ENCODE data around the gene APPBP2.
A peak's percentile ranks its signal among the peaks of the same experiment; 100 is the strongest.
"Not testable (repeated sequence)": the region's sequence is repeated elsewhere in the genome, so short reads cannot be mapped to it uniquely, and the experiment has no call there.

APPBP2 gene

DNA sequence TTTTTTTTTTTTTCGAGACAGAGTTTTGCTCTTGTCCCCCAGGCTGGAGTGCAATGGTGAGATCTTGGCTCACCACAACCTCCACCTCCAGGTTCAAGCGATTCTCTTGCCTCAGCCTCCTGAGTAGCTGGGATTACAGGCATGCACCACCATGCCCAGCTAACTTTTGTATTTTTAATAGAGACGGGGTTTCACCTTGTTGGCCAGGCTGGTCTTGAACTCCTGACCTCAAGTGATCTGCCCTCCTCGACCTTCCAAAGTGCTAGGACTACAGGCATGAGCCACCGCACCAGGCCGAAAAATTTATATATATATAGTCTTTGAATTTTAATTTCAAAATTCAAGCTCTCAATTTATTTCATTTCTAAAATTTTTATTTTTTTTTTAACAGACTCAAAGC, 97.6 kb downstream of the APPBP2 start:
- not testable (repeated sequence) for DNase-seq

DNA sequence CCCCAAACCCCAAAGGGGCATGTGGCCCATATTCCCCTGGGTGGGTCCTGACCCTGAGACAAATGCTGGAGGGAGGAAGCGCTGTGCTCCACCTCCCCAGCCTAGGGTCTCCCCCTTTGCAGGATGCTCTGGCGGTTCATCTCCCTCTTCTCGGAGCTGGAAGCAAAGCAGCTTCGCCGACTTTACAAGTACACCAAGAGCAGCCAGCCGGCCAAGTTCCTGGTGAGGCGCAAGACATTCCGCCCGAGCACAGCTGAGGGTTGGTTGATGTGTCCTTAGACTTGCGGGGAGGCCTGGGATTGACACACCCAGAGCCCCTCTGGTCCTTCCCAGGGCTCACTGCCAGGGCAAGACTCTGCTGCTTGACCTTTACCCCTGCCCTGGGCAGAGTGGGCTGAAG, 99.4 kb downstream of the APPBP2 start:
- no peak for DNase-seq

DNA sequence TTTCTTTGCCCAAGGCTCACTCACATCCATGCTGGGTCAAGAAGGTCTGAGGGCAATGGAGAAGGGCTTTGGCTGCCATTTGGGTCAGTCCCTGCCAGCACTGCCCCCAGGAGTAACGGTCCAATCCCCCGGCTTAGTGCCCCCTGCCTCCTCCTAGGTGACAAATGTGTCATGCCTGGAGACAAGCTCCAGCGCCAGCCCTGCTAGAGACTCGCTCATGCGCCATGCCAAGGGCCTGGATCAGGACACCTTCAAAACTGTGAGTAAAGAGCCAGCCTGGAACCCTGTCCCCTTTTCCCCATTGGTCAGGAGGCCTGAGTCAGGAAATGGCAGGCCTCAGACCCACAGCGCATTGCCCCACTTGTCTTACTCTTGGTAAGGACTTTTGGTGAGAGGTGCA, 100.4 kb downstream of the APPBP2 start:
- no peak for DNase-seq

DNA sequence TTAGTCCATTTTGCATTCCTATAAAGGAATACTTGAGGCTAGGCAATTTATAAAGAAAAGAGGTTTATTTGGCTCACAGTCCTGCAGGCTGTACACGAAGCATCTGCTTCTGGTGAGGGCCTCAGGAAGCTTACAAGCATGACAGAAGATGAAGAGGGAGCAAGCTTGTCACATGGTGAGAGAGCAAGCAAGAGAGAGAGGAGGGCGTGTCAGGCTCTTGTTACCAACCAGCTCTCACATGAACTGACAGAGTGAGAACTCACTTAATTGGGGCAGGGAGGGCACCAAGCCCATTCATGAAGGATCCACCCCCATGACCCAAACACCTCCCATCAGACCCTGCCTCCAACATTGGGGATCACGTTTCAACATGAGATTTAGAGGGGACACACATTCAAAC, 102.2 kb downstream of the APPBP2 start:
- no peak for DNase-seq

DNA sequence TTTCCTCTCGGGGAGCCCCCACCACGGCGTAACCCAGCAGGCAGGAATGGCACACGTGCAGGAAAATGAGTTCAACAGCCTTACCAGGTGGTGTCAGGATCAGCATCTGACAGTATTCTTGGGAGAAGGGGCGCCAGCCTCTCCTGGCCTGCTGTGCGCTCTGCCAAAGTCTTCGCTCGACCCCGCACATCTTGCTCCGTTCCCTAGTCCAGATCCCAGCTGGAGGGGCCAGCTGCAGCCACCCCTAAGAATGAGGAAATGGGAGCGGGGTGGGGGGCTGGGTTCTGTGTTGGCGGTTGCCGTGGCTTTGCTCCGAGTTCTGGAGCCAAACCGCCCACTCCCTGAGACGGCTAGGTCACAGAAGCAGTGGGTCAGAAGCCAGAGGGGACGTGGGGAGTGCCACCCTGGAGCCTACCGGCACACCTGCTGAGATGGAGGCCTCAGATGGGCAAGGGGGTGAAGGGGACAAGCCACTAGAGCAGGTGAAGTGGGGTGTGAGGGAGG, 103.8 kb downstream of the APPBP2 start, which contains the start of gene CHCT1:
CHCT1 (plus strand) TSS at position 328 of the 504 bp plus-strand sequence; CDS start at position 432, 104 bp downstream.
- no peak for DNase-seq

DNA sequence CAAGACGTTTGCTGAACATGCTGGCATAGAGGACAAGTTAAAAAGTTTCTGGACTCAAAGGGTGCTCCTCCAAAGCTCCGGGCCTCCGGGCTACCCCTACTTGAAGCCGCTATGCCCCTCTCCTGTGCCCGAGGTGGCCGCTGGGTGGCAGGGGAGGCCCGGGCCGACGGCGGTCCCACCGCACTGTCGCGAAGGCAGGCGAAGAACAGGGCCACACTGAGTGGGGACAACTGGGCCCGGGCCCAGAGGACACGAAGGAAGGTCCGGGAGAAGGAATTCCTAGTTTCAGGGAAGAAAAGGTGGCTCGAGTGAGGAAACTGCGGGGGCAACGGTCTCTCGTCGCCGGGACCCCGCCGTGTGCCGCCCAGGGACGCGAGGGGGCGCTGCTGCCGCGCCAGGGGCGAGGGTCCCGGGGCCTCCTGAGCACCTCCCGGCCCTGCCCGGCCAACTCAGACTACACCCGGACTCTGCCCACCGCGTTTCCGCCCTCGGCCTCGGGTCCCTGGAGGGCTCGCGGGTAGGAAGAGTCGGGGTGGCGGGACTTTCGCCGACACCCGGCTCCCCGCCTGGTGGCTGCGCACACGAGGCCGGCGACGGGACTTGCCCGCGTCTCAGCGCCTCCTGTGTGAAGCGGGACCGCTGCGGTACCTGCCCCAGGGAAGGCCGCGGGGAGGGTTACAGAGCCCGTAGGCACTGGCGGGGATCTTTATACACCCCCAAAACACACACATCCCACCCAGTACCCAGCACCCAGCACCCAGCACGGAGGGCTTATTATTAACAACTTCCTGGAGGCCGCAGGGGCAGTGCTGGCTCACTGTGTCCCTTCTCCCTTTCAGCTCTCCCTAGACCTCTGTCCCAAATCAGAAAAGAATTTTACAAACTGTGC, 104.5 kb downstream of the APPBP2 start:
- DNase-seq: peak; percentile 51 to 71 (median 58)

DNA sequence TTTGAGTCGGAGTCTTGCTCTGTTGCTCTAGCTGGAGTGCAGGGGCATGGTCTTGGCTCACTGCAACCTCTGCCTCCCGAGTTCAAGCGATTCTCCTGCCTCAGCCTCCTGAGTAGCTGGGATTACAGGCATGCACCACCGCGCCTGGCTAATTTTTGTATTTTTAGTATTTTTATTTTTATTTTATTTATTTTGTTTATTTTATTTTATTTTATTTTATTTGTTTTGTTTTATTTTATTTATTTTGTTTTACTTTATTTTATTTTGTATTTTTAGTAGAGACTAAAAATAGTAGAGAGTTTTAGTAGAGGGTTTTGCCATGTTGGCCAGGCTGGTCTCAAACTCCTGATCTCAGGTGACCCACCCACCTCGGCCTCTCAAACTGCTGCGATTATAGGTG, 106.2 kb downstream of the APPBP2 start:
- DNase-seq: not testable (repeated sequence)

DNA sequence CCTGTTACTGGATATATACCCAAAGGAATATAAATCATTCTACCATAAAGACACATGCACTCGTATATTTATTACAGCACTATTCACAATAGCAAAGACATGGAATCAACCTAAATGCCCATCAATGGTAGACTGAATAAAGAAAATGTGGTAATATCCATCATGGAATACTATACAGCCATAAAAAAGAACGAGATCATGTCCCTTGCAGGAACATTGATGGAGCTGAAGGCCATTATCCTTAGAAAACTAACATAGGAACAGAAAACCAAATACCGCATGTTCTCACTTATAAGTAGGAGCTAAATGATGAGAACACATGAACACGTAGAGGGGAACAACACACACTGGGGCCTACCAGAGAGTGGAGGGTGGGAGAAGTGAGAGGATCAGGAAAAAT, 107.0 kb downstream of the APPBP2 start:
- not testable (repeated sequence) for DNase-seq

DNA sequence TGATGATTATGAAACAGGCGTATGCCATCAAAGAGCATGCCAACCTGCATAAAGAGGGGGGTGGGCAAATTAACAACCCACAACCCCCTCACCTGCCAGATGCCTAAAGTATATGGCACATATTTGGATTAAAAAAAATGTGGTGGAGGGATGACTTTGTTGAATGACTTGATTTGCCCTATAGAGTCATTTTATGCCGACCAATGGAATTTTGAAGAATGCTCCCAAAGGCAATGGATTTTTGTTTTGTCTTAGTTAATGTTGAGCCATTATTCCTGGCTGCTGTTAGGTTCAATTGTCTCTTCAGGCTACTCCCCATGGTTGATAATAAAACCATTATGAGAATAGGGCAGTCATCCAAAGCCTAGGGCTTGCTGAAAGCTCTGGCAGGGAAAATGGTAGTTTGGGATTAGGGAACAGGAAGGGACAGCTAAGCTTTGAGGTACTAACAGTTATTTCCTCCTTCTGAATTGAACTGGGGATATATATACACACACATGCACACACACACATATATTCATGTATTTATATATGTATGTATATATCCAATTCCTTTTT, 109.6 kb downstream of the APPBP2 start:
- no peak for DNase-seq

DNA sequence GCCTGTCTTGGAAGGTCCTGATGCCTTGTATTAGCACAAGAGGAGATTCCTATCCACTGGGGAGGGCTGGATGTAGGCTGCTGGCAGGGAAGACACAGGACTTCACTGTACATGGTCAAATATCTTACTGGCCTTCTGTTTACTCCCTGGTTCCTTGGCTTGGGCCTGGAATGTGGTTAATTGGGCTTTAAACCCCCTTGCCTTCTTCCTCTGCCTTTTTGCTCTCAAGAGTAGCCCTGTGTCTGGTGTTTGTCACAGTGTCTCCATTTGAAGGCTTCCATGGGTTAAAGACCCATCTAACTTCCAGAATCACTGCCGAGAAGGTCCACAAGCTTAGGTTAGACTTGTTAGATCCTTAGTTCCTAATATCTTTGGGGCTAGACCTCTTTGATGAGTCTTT, 110.9 kb downstream of the APPBP2 start:
- no peak for DNase-seq

DNA sequence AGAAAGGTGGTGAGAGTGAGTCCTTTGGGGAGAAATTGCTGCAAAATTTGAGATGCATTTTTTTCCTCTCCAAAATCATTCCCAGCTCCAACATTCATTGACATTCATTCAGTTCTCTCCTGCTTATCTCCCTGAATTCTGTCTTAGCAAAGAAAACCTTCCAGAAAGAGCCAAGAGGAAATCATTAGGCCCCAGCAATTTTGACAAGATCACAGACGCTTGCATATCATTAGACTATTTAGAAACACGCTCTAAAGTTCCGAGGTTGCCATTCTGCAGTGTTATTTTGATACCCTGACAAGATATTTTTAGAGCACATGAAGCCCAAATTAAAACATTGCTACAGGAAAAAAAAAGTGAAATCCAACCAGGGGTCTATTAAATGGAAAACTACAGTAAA, 113.3 kb downstream of the APPBP2 start:
- DNase-seq: no peak

DNA sequence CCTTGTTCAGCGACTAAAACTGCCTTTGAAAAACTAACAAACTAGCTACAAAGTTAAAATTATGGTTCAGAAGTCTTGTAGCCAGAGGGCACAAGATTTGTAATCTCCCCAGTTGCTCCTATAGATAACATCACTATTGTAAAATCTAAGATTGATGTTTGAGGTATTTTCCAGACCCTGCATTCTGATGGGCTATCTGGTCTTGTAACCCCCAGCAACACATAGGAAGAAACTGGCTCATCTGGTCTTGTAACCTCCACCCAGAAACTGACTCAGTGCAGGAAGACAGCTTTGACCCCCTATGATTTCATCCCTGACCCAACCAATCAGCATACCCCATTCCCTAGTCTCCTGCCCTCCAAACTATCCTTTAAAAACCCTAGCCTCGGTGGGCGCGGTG, 116.0 kb downstream of the APPBP2 start:
- no peak for DNase-seq

DNA sequence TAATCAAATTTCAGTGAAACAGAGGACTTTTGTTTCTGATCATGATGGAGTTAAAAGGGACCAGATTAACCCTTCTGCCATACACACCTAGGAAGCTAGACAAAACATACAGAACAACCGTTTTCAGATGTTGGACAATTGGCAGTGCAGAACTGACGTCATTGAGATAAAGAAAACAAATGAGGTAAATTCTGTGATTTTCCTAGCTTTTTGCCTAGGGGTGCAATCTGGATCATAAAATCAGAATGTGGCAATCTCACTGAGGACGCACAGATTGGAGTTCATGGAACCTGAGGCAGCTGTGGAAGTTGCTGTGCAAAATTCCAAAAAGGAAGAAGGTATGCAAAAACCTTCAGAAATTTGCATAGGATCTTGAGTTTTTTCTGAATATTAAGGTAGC, 119.2 kb downstream of the APPBP2 start:
- no peak for DNase-seq

DNA sequence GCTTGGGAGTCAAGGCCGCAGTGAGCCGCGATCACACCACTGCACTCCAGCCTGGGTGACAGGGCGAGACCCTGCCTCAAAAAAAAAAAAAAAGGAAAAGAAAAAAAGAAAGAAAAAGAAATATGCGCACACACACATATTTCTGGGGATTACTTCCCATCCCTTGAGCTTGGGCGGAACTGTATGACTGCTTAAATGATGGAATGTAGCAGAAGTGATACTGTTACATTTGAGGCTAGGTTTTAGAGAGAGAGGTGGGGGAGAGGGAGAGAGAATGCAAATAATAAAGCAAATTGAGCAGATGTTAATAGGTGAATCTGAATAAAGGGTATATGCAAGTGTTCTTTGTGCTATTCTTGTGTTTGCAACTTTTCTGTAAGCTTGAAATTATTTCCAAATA, 122.1 kb downstream of the APPBP2 start:
- DNase-seq: no peak

DNA sequence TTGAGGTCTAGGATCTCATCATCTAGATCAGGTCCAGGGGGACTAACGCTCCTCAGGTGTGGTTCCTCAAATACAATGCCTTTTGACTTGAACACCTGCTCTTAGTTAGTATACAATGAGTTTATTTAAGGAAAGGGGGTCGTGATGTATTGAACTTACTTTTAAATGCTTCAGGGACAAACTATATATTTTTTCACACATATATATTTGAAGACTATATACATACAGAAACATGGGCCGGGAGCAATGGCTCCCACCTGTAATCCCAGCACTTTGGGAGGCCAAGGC, 122.6 kb downstream of the APPBP2 start:
- DNase-seq: no peak

DNA sequence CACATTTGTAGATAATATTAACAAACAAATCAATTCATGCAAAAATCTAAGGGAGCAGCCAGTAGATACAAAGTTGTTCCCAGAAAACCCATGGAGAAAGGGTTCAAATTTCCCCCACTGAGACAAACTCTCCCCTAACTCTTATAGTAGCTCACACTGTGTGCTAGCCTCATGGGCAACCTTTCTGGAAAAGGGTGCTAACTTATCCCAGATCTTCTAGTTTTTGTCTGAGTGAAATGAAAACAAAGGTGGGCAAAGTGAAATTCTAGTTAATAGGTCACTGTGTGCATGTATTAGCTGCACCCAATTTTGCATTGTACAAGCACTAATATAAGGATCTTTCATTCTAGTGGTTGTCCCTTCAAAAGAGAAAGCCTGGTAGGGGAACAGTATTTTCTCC, 124.2 kb downstream of the APPBP2 start:
- no peak for DNase-seq

DNA sequence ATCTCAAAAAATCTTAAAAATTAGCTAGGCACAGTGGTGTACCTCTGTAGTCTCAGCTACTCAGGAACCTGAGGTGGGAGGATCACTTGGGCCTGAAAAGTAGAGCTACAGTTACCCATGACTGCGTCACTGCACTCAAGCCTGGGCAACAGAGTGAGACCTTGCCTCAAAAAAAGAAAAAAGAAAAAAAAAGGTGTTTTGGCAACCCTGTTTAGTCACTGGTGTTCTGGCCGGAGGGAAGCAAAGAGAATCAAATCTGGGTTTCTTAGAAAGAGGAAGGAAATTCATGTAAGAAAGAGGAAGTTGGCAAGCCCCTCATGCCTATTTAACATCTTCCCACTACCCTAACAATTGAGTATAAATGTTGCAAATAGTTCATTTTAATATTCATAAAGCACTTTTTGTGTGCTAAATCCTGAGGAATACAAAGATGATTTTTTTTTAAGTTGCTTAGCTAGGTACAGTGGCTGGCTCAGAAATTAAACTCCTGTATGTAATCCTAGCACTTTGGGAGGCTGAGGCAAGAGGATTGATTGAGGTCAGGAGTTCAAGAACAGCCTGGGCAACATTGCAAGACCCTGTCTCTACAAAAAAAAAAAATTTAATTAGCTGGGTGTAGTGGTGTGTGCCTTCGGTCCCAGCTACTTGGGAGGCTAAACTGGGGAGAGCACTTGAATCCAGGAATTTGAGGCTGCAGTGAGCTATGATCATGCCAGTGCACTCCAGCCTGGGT, 127.6 kb downstream of the APPBP2 start:
- peak in 1 of 4 experiments; percentile 1 for DNase-seq

DNA sequence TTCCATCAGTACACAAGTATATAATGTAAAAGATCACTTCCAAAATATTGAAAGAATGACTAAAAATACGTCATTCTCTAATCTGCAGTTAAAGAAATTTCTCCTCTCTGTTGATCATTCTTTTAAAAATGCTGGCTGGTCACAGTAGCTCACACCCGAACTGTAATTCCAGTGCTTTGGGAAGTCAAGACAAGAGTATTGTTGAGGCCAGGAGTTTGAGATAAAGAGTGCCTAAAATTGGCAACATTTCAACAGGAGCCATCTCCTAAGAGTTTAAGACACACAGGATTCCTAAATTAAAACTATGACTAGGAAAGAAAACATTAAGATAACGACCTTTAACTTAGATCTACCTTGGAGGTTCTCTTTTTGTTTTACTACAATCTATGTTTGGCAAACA, 129.6 kb downstream of the APPBP2 start:
- no peak for DNase-seq

DNA sequence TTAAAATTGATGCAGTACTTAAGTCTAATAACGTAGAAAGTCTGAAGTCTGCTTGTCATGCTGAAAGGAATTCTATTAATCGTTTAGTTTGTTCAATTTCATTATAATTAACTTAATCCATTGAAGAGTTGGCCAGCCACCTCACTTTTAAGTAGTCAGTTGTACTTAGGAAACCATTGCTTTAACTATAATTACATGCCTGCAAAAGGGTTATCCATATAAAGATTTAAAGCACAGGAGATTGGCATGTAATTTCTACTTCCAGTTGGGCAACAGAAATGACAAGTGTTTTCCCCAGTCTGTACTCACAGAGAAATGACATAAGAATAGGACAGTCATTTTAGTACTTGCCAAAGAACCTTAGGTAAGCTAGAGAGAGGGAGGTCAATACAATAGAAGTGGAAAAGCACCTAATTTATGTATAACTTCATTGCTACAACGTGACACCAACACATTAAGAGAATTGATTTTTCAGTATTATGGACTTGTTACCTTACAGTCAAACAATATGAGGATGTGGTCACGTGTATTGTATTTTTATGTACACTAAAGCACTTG, 130.5 kb downstream of the APPBP2 start:
- no peak for DNase-seq

DNA sequence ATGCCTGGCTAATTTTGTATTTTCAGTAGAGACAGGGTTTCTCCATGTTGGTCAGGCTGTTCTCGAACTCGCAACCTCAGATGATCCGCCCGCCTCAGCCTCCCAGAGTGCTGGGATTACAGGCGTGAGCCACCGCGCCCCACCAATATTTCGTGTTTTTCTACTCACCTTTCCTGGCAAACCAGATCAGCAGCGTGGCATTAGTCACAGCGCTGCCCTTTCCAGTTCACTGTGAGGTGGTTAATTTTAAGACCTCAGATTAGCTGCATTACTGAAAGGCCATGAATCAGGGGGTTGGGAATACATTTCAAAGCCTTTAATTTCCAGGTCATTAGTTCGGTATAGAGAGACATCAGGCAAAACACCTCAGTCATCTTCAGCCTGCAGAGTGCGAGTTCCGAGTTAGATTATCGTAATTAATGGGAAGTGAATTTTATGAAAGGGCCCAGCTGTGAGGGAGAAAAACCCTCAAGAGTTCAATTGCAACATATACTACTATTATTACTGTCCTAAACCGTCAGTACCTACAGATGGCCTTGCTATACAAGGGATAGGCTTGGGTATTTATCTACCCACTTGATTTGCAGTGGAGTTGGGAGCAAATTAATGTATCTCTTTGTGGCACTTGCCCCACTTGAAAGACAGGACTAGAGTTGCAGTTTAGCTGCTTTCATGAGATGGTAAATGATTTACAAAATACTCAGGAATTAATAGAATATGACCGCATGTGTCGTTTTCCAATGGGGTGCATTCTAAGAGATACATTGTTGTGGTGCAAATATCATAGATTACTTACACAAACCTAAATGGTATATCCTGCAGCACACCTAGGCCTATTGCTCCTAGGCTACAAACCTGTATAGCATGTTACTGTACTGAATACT, 132.0 kb downstream of the APPBP2 start:
- no peak for DNase-seq

All from activated naive CD4-positive, alpha-beta T cell (primary cell).